ENCODE data around the gene RFX6.

DNA sequence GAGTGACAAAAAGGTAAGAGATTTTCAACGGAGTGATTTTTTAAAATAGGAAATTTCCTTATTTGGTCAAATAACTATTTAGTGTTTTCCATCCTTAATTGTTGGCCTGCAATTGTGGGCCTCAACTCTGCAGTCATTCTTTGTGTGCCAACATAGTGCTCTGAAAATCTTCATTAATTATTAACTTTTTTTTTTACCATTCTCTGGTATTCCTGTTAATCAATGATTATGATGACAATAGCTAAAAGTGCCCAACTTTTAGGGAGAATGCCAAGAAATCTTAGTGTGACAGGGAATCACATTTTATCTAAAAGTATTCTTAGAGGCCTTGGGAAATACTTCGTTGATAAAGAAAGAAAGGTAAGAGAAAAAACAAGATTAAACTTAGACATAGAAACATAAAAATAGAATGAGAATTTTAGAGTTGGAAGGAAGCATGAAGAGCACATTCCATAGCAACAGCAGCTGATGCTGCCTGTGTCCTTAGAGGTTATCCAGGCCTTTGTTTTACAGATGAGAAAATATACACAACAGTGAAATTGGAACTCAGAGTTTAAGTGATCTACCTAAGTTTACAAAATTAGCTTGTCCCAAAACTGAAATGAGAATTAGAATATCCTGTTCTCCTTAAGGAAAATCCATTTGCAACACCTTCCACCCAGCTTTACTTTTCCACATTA is 49.3 kb upstream of the RFX6 start:
- no peak for TF ChIP-seq EP300 (IDR thresholded peaks at IDR 0.05)
- TF ChIP-seq, protein P1, sequence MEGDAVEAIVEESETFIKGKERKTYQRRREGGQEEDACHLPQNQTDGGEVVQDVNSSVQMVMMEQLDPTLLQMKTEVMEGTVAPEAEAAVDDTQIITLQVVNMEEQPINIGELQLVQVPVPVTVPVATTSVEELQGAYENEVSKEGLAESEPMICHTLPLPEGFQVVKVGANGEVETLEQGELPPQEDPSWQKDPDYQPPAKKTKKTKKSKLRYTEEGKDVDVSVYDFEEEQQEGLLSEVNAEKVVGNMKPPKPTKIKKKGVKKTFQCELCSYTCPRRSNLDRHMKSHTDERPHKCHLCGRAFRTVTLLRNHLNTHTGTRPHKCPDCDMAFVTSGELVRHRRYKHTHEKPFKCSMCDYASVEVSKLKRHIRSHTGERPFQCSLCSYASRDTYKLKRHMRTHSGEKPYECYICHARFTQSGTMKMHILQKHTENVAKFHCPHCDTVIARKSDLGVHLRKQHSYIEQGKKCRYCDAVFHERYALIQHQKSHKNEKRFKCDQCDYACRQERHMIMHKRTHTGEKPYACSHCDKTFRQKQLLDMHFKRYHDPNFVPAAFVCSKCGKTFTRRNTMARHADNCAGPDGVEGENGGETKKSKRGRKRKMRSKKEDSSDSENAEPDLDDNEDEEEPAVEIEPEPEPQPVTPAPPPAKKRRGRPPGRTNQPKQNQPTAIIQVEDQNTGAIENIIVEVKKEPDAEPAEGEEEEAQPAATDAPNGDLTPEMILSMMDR (IDR thresholded peaks at IDR 0.05) = no peak
